K562 (cell line): Measurements from ENCODE around the gene PFDN2. TPM values are rescaled to one million over a fixed set of nuclear protein-coding genes. Genes with fewer than 3 reads are reported as not detected.

Experiments
- ARID4B ChIP-seq: sonication (generic); formaldehyde crosslinking; IDR thresholded peaks from 2 replicates; pipeline ENCODE4 v1.8.0; 2022; ENCODE audit warnings: mild to moderate bottlenecking, missing genetic modification reagents
- CTCFL ChIP-seq: IDR thresholded peaks from 2 replicates; pipeline ENCODE4 v1.6.1; 2011; ENCODE audit warnings: borderline replicate concordance, low read depth, mild to moderate bottlenecking, moderate library complexity, low read length; ENCODE audit not compliant: insufficient read depth, poor library complexity, severe bottlenecking
- ELF2 ChIP-seq: fragments of 250-450 bp; sonication (Bioruptor Pico); IDR thresholded peaks from 2 replicates; pipeline ENCODE4 v1.5.0; 2021; ENCODE audit warnings: mild to moderate bottlenecking
- MXI1 ChIP-seq: IDR thresholded peaks from 2 replicates; pipeline ENCODE4 v1.6.1; 2011; ENCODE audit warnings: low read depth, mild to moderate bottlenecking, improper control_type of control experiment, low read length
- POLR2AphosphoS2 ChIP-seq: IDR thresholded peaks from 2 replicates; pipeline ENCODE4 v1.6.1; 2012; ENCODE audit warnings: low read length, improper control_type of control experiment
- RBM22 ChIP-seq: fragments of 200-400 bp; formaldehyde crosslinking; IDR thresholded peaks from 2 replicates; pipeline ENCODE4 v1.6.1; 2018; ENCODE audit warnings: low read length, low read depth; ENCODE audit not compliant: poor library complexity, severe bottlenecking
- SMARCC2 ChIP-seq: fragments of 450-650 bp; IDR thresholded peaks from 2 replicates; pipeline ENCODE4 v1.6.1; 2017; ENCODE audit warnings: antibody characterized with exemption, moderate library complexity, mild to moderate bottlenecking, low read depth
- SNAPC5 ChIP-seq: fragments of 250-450 bp; sonication (Bioruptor Pico); IDR thresholded peaks from 2 replicates; pipeline ENCODE4 v1.8.0; 2021; ENCODE audit warnings: moderate library complexity, mild to moderate bottlenecking, inconsistent platforms
- SP1 ChIP-seq: sonication (generic); formaldehyde crosslinking; IDR thresholded peaks from 2 replicates; pipeline ENCODE4 v1.8.1; 2022; ENCODE audit warnings: mild to moderate bottlenecking, missing genetic modification reagents
- TCF3 ChIP-seq: sonication (generic); formaldehyde crosslinking; IDR thresholded peaks from 2 replicates; pipeline ENCODE4 v1.4.0; 2020; ENCODE audit warnings: mild to moderate bottlenecking, missing genetic modification reagents
- THRAP3 ChIP-seq: fragments of 450-650 bp; IDR thresholded peaks from 2 replicates; pipeline ENCODE4 v1.6.1; 2016; ENCODE audit warnings: mild to moderate bottlenecking, inconsistent platforms, borderline replicate concordance
- ZNF175 ChIP-seq: fragments of 200-800 bp; sonication (Bioruptor generic); IDR thresholded peaks from 2 replicates; pipeline ENCODE4 v1.6.1; 2016; ENCODE audit warnings: low read depth, mild to moderate bottlenecking, missing genetic modification characterization, missing compliant biosample characterization
- ZNF431 ChIP-seq: sonication (generic); formaldehyde crosslinking; IDR thresholded peaks from 2 replicates; pipeline ENCODE4 v1.8.0; 2022; ENCODE audit warnings: mild to moderate bottlenecking, missing genetic modification reagents
- ZNF699 ChIP-seq: fragments of 250-450 bp; sonication (Bioruptor Pico); IDR thresholded peaks from 2 replicates; pipeline ENCODE4 v1.8.0; 2021; ENCODE audit warnings: mild to moderate bottlenecking, moderate library complexity; ENCODE audit not compliant: insufficient replicate concordance
- polyA plus RNA-seq, 8 experiments: library from polyadenylated mRNA; depleted of rRNA in 4 of 8; stranded (reverse) in 5 of 8; unstranded in 3 of 8; fragments of >200 nt; fragmentation: Nextera tagmentation in 2 of 8; fragmentation: Illumina TruSeq in 1 of 8; extraction: Ambion mirVana in 2 of 8; extraction: Trizol in 1 of 8; gene quantifications; 2 replicates each; pipeline versions ENCODE4 v1.2.1 to v1.2.3, GENCODE V29; 2011 to 2014; ENCODE audit warnings: inconsistent platforms in 1 of 8, missing spikeins in 1 of 8
- total RNA-seq, 7 experiments: library from RNA; depleted of rRNA in 6 of 7; stranded (reverse); fragments of >200 nt in 6 of 7; fragmentation: Illumina TruSeq in 2 of 7; extraction: Trizol in 2 of 7; gene quantifications; 2 replicates each; pipeline versions ENCODE4 v1.2.1 to v1.2.3, GENCODE V29; 2011 to 2021; ENCODE audit warnings: low replicate concordance in 1 of 7
- TF ChIP-seq, protein P1 (sequence below): sonication (generic); formaldehyde crosslinking; IDR thresholded peaks from 2 replicates; pipeline ENCODE4 v1.8.0; 2022; ENCODE audit warnings: missing genetic modification reagents, mild to moderate bottlenecking, moderate library complexity, borderline replicate concordance

Gene PFDN2
- total and polyA plus RNA-seq, 9 of the 15 experiments (the other 6 are each of a cell fraction or from before 2014, with no cell fraction given): 50.2 to 361 (median 144) TPM

GRCh38 chr1:161117759-161118581 lies at the start of gene PFDN2, which contains the start of gene NIT1 (continued):
- TF ChIP-seq ZNF175 (CRISPR knock-in tag) (no peak), ARID4B (CRISPR knock-in tag) (peak; percentile 96), RBM22 (no peak), ZNF431 (CRISPR knock-in tag) (no peak), SP1 (peak; percentile 90), THRAP3 (no peak), TCF3 (CRISPR knock-in tag) (peak; percentile 47), ZNF699 (CRISPR knock-in tag) (no peak), SNAPC5 (no peak), SMARCC2 (no peak), POLR2AphosphoS2 (peak; percentile 53; the same call in 1 of the 2 replicates), MXI1 (peak; percentile 37; the same call in 1 of the 2 replicates), ELF2 (CRISPR knock-in tag) (no peak), CTCFL (no peak)
- TF ChIP-seq, protein P1, sequence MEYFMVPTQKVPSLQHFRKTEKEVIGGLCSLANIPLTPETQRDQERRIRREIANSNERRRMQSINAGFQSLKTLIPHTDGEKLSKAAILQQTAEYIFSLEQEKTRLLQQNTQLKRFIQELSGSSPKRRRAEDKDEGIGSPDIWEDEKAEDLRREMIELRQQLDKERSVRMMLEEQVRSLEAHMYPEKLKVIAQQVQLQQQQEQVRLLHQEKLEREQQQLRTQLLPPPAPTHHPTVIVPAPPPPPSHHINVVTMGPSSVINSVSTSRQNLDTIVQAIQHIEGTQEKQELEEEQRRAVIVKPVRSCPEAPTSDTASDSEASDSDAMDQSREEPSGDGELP (CRISPR knock-in tag): peak; percentile 88; the same call in 1 of the 2 replicates
